ENCODE data around the gene SEC16B.

DNA sequence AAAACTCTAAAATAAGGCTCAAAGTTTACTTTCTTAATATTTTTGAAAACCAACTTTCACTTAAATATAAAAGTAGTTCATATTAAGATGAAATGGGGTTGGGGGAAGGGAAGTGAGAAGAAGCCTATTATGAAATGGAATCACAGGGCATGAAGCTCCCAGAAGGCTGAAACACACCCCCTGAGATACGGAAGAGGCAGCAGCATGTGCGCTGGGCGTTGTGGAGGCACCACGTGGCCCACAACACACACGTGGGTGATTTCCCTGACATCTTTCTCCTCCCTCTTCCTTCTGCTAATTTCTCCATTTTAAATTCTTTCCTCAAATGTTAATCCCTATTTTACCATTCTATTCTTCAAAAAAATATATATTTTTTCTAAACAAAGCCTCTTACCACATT is 35.6 kb upstream of the SEC16B start:
- TF ChIP-seq GATA3 (IDR thresholded peaks at IDR 0.05; ENCODE audit: low read depth, low read length) (no peak), GATA2 (IDR thresholded peaks at IDR 0.05; ENCODE audit: low read depth, low read length) (no peak)
